NOMO-1 (cell line): ENCODE results near the gene UBR7.
A peak's percentile ranks its signal among the peaks of the same experiment; 100 is the strongest.
"Not testable (repeated sequence)": the region's sequence is repeated elsewhere in the genome, so short reads cannot be mapped to it uniquely, and the experiment has no call there.

ENCODE experiments used
- DNase-seq, 2 experiments: peaks; one replicate each; lab custom pipeline; 2025; ENCODE audit not compliant: unreplicated experiment in 2 of 2; lab: John Stamatoyannopoulos, UW

The UBR7 gene, protein sequence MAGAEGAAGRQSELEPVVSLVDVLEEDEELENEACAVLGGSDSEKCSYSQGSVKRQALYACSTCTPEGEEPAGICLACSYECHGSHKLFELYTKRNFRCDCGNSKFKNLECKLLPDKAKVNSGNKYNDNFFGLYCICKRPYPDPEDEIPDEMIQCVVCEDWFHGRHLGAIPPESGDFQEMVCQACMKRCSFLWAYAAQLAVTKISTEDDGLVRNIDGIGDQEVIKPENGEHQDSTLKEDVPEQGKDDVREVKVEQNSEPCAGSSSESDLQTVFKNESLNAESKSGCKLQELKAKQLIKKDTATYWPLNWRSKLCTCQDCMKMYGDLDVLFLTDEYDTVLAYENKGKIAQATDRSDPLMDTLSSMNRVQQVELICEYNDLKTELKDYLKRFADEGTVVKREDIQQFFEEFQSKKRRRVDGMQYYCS

DNA sequence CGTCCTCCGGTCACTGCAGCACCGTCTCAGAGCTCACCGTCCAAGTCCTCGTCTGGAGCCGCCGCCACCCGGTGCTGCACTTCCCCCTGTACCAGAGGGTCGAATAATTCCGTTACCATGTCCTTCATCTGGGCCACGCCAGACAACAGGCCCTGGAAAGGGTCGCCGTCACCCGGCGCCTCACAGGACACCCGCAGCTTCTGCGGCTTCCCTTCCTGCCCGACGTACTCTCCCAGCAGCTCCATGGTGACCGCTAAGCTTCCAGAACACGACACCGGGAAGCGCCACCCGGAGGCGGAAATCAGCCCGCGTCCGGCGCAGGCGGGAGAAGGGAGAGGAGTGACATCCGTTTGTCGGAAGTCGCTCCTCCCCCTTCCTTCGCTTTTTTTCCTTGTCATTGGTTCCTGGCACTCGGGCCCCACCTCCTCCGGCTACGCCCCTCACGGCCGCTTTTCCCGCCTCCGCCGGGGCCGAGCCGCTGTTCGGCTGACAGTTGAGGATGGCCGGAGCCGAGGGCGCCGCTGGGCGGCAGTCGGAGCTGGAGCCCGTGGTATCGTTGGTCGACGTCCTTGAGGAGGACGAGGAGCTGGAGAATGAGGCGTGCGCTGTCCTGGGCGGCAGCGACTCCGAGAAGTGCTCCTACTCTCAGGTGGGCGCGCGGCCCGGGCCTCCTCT is at the start of gene UBR7, which contains the start of gene GON7:
UBR7 (plus strand) TSS at position 464 of the 675 bp plus-strand sequence; CDS start at position 500, 36 bp downstream.
GON7 (minus strand) TSS at position 273 of the 675 bp plus-strand sequence; CDS start at position 245, 28 bp downstream.
- DNase-seq = peak; percentile 94 to 96

DNA sequence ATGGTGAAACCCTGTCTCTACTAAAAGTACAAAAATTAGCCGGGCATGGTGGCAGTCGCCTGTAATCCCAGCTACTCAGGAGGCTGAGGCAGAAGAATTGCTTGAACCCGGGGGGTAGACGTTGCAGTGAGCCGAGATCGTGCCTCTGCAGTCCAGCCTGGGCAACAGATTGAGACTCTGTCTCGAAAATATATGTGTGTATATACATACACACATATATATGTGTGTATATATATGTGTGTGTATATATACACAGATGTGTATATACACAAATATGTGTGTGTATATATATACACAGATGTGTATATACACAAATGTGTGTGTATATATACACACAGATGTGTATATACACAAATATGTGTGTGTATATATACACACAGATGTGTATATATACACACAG is 48.7 kb upstream of the UBR7 start:
- DNase-seq = not testable (repeated sequence)

DNA sequence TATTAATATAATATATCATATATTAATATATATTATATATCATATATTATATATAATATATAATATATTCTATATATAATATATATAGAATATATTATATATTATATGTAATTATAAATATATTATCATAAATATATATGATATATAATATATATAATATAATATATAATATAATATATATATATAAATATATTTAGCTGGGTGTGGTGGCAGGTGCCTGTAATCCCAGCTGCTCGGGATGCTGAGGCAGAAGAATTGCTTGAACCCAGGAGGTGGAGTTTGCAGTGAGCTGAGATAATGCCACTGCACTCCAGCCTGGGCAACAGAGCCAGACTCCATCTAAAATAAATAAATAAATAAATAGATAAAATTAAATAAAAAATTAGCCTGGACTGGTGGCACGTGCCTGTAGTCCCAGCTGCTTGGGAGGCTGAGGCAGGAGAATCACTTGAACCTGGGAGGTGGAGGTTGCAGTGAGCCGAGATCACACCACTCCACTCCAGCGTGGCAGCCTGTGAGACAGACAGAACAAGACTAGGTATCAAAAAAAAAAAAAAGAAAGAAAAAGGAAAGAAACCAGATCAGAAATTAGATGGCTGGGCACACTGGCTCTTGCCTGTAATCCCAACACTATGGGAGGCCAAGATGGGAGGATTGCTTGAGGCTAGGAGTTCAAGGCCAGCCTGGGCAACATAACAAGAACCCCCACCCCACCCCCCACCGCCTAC is 47.3 kb upstream of the UBR7 start:
- not testable (repeated sequence) for DNase-seq

DNA sequence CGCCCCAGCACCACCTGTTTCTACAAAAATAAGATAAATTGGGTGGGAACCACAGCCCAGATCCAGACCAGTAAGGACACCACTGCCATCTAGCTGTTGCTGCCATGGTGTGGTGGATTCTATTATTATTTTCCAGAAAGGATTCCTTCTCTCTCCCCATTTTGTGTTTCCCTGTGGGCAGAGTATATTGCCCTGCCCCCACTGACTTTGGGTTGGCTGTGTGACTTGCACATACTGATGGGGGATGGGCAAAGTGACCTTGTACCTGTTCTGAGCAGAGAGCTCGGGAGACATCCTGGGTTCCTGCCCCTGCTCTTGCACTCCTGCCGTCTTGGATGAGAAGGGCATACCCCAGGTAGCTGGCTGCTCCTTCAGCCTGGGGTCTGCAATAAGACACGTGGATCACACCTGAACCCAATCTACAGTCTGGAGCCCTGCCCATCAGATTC is 46.7 kb upstream of the UBR7 start:
- no peak for DNase-seq

DNA sequence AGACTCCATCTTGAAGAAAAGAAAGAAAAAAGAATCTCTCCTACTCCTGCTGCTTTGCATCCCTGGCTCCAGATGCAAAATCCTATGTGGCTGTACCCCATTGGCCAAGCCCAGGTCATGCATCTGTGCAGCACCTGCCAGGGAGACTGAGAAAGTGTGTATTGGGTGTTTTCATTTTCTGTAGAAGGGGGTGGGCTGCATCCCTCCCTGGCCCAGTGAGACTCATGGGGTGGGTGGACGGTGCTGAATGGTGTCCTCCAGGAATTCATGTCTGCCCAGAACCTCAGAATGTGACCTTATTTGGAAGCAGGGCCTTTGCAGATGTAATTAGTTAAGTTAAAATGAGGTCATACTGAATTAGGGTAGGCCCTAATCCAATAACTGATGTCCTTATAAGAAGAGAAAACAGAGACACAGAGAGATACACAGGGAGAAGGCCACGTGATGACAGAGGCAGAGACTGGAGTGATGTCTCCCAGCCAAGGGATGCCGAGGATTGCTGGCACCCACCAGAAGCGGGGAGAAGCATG is 45.6 kb upstream of the UBR7 start:
- DNase-seq = no peak

DNA sequence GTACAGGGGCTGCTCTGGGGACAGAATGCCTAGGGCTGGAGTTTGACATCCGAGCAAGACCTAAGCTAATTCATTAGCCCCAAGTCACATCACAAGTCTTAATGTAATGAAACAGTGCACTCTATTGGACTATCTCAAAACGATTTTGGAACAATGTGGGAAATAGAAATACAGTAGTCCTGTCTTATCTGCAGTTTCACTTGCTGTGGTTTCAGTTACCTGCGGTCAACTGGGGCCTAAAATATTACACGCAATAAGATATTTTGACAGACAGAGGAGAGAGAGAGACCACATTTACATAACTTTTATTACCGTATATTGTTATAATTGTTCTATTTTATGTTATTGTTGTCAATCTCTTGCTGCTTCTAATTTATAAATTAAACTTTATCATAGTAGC is 43.5 kb upstream of the UBR7 start:
- peak in 1 of 2 experiments; percentile 25 for DNase-seq

DNA sequence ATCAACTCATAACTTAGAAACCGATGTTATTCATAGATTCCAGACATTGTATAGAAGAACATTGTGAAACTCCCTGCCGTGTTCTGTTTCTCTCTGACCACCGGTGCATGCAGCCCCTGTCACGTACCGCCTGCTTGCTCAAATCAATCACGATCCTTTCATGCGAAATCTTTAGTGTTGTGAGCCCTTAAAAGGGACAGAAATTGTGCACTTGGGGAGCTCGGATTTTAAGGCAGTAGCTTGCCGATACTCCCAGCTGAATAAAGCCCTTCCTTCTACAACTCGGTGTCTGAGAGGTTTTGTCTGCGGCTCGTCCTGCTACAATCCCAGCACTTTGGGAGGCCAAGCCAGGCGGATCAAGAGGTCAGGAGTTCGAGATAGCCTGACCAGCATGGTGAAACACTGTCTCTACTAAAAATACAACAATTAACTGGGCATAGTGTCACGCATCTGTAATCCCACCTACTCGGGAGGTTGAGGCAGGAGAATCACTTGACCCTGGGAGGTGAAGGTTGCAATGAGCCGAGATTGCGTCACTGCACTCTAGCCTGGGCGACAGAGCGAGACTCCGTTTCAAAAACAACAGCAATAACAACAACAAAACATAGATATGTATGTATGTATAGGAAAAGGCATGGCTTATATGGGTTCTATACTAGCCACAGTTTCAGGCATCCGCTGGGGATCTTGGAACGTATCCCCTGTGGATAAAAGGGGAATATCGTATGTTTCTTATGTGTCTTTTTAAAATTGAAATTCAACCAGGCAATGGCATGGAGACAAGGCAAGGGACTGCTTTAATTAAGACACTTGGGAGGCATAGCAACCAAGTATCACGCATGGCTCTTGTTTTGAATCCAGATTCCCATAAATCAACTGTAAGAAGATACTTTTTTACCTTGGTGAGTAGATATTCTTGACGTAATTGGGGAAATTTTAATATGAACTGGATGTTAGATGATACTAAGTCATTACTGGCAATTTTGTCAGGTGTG is 41.5 kb upstream of the UBR7 start:
- not testable (repeated sequence) for DNase-seq

DNA sequence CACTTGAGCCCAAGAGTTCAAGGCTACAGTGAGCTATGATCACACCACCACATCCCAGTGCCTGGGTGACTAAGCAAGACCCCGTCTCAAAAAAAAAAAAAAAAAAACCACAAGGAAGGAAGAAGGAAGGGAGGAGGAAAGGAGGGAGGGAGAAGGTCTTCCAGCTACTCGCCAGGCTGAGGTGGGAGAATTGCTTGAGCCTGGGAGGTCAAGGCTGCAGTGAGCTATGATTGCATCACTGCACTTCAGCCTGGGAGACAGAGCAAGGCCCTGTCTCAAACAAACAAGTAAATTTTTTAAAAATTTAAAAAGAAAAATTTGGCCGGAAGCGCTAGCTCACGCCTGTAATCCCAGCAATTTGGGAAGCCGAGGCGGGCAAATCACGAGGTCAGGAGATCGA is 38.4 kb upstream of the UBR7 start:
- DNase-seq = not testable (repeated sequence)

DNA sequence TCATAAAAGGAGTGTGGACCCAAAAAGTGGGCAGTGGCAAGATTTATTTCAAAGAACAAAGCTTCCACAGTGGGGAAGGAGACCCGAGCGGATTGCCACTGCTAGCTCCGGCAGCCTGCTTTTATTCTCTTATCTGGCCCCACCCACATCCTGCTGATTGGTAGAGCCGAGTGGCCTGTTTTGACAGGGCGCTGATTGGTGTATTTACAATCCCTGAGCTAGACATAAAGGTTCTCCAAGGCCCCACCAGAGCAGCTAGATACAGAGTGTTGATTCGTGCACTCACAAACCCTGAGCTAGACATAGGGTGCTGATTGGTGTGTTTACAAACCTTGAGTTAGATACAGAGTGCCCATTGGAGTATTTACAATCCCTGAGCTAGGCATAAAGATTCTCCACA is 37.4 kb upstream of the UBR7 start:
- DNase-seq = not testable (repeated sequence)

DNA sequence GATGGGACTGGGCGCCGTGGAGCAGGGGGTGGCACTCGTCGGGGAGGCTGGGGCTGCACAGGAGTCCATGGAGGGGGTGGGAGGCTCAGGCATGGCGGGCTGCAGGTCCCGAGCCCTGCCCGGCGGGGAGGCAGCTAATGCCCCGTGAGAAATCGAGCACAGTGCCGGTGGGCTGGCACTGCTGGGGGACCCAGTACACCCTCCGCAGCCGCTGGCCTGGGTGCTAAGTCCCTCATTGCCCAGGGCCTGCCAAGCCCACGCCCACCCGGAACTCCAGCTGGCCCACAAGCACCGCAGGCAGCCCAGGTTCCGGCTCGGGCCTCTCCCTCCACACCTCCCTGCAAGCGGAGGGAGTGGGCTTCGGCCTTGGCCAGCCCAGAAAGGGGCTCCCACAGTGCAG is 36.9 kb upstream of the UBR7 start:
- not testable (repeated sequence) for DNase-seq

DNA sequence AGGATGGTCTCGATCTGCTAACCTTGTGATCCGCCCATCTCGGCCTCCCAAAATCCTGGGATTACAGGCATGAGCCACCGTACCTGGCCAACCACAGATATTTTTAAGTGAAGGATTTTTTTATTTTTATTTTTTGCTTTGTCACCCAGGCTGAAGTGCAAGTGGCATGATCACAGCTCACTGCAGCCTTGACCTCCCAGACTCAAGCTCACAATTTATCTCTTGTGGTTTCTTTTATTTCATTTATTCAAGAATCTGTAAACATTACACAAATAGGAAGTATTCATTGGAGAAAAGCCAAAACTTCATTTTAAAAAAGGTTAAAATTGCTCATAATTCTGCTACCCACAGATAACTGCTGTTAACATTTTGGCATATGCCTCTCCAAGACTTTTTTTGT is 35.7 kb upstream of the UBR7 start:
- DNase-seq = no peak

DNA sequence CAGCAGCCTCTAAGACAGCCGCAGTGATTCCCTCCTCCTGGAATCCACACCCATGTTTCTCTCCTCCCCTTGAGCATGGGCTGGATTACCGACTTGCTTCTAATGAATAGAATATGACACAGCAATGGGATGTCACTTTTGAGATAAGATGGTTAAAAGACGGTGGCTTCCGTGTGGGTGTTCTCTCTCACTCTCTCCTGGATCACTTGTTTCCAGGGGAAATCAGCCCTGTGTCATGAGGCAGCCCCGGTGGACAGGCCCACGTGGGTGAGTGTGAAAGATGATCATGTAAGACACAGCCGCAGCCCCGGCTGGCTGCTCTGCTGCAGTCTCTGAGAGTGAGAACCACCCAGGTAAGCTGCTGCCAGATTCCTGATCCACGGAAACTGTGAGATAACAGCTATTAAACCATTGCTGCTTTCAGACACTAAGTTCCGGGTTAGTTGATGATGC is 33.1 kb upstream of the UBR7 start:
- no peak for DNase-seq

DNA sequence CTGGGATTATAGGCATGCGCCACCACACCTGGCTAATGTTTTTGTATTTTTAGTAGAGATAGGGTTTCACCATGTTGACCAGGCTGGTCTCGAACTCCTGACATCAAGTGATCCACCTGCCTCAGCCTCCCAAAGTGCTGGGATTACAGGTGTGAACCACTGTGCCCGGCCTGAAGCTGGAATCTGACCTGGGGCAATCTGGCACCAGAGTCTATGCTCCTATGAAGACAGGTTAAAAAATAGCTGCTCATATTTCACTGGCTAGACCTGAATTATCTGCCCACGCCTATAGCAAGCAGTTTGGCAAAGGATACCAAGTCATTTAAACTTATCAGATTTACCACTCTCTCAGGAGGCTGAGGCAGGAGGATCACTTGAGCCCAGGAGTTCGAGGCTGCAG is 32.3 kb upstream of the UBR7 start:
- not testable (repeated sequence) for DNase-seq

DNA sequence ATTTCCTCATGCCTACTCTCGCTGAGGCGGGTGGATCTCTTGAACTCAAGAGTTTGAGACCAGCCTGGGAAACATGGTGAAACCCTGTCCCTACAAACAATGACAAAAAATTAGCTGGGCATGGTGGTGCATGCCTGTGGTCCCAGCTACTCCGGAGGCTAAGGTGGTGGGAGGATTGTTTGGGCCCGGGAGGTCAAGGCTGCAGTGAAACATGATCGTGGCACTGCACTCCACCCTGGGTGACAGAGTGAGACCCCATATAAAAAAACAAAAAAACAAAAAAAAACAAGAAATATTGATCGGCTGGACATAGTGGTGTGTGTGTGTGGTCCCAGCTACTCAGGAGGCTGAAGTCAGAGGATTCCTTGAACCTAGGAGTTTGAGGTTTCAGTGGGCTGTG is 31.6 kb upstream of the UBR7 start:
- no peak for DNase-seq

DNA sequence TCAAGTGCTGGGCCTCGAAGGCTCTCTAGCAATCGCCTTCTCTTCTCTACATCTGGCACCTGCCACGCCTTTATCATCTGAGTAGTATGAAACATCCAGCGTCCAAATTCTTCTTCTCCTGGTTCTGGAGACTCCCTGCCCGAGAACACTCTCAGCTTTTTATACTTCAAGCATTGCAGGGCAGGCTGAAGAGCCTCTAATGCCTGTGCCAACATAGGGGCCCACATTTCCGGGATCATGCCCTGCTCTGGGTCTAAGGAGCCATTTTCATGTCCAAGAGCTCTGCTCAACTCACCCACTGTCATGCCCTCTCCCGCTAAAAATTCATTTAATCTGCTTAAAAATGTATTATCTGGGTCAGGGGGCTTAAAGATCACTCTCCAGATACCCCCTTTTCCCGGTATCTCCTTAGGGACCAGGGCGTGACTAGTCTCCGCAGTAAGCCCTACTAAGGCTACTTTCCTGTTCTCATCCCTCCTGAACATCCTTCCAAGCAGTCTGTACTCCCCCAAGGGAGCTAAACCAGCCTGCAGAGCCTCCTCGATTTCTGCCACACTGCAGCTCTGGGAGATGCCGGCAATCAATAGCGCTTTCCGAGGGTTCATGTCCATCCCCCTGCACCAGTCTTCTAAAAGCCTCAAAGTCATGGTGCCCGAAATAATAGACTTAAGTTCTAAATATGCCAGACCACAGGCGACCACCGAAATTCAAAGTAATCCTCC is 23.3 kb upstream of the UBR7 start:
- DNase-seq = no peak

DNA sequence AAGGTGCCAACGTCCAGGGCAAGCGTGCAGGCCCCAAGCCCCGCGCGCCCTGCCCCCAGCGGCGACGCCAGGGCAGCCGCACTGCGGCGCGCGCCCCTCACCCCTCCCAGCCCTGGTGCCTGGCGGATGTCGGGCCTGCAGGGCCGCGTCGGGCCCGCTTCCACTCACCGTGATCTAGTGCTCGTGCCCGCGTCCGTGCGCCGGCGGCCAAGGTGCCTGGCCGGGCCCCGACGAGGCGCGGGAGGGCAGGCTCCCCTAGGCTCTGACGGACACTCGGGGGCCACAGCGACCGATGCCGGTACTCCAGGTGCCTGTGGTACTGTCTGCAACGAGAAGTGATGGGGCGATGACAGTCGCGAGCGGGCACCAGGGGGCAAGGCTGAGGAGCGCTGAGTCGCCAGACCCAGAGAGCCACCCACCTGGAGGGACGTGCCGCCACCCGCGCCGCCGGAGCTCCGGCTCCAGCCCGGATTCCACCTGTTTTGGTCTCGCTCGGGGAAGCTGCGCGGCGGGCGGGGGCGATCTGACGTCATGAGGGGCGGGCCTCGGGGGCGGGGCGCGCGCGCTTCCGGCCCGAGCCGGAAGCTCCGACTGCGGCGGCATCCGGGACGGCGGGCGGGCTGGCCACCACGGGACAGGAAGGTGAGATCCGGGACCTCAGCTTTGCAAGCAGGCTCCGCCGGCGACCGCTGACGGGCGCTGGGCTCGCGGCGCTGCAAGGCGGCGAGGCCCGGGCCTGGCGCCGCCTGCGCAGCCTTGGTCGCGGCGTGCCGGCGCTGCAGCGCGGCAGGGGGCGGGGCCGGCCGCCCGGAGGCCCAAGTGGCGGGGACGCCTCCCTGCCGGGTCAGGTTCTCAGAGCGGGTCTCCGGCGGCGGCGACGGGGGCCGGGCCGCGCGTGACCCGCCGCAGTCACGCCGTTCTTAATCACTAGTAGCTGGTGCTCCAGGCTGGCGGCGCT is 22.4 kb upstream of the UBR7 start, which contains the start of the genes LYSET and MOAP1:
LYSET (plus strand) TSS at position 927 of the 958 bp plus-strand sequence. CDS start 89 bp downstream, outside the sequence.
MOAP1 (minus strand) TSS at position 507 of the 958 bp plus-strand sequence. CDS start 655 bp downstream, outside the sequence.
- DNase-seq = peak; percentile 69 to 74

DNA sequence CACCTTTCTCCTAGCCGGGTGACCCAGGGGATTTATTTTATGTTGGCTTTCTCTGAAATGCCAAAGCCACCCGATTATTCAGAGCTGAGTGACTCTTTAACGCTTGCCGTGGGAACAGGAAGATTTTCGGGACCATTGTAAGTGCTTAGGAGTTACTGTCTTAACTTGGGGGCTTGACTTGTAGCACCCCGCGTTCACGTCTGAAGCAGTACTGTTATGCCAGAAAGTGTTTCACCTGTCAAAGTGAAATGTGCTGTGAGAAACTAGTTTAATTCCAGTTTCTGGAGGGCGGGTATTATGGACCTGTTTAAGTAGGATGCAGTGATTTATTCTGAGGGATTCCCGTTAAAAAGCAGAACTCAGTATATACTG is 21.7 kb upstream of the UBR7 start:
- DNase-seq = no peak

DNA sequence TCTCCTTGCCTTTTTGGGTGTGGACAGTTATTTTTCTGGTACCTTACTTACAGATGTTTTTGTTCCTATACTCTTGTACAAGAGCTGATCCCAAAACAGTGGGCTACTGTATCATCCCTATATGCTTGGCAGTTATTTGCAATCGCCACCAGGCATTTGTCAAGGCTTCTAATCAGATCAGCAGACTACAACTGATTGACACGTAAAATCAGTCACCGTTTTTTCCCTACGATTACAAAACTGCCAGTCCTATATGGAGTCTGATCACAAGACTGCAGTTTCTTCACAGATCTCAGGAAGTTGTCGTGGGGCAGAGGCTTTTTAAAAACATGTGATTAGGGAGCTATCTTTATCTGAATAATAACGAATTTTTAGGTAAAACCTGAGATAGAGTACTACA is 20.6 kb upstream of the UBR7 start:
- DNase-seq = no peak
